ENCODE results near the gene MMRN2. TPM values are rescaled to one million over a fixed set of nuclear protein-coding genes. Genes with fewer than 3 reads are reported as not detected.
"Not testable (repeated sequence)": the region's sequence is repeated elsewhere in the genome, so short reads cannot be mapped to it uniquely, and the experiment has no call there.

MMRN2 gene
- total RNA-seq = 86.3 TPM
- long read RNA-seq, full-length matches to known transcripts = 382 of 451 reads
- long read RNA-seq, partial matches to known transcripts = 56 of 451 reads
- long read RNA-seq, other reads (novel, unspliced or antisense) = 13 of 451 reads

GRCh38 chr10:86957471-86958115 is at the start of gene MMRN2:
Gene MMRN2, minus strand, starts transcription at chr10:86957615. Its CDS starts 74 bp downstream, at chr10:86957541.
- no peaks in the 10 kb centered on the region for H3K36me3 ChIP-seq
- H3K4me3 ChIP-seq = peak within 1 kb of the TSS; percentile 42
- peak; percentile 57 for DNase-seq
- peak within 1 kb of the TSS; percentile 75 for H3K27ac ChIP-seq
- intact Hi-C loops (cut with DNase I) = no loop called here
- no peaks in the 10 kb centered on the region for H3K27me3 ChIP-seq
- no peak for ATAC-seq
- no peak for TF ChIP-seq CTCF (IDR thresholded peaks at IDR 0.05)
- no peaks in the 10 kb centered on the region for H3K9me3 ChIP-seq
- H3K4me1 ChIP-seq = peaks cover 21% of the 10 kb centered on the region

- H3K4me3 ChIP-seq; ATAC-seq; H3K9me3 ChIP-seq; intact Hi-C loops (cut with DNase I); H3K27me3 ChIP-seq; H3K4me1 ChIP-seq; H3K27ac ChIP-seq; DNase-seq; H3K36me3 ChIP-seq: not testable (repeated sequence)
Observed at GRCh38 chr10:87007124-87007523, 49.7 kb upstream of the MMRN2 start.

GRCh38 chr10:87000491-87000890 is 43.1 kb upstream of the MMRN2 start:
- ATAC-seq (peak; percentile 46), DNase-seq (no peak)
- no peaks in the 10 kb centered on the region for H3K4me1 ChIP-seq
- H3K4me3 ChIP-seq = no peak overlapping the region
- H3K27me3 ChIP-seq = no peaks in the 10 kb centered on the region
- intact Hi-C loops (cut with DNase I) = no loop called here
- no peaks in the 10 kb centered on the region for H3K9me3 ChIP-seq
- H3K27ac ChIP-seq = peak overlapping the region; percentile 30
- H3K36me3 ChIP-seq = no peaks in the 10 kb centered on the region
- TF ChIP-seq CTCF (IDR thresholded peaks at IDR 0.05) = no peak

GRCh38 chr10:86999802-87000403 is 42.5 kb upstream of the MMRN2 start:
- H3K36me3 ChIP-seq; intact Hi-C loops (cut with DNase I); DNase-seq; H3K4me3 ChIP-seq; H3K4me1 ChIP-seq; H3K27me3 ChIP-seq; H3K9me3 ChIP-seq: not testable (repeated sequence)
- peak overlapping the region; percentile 30 for H3K27ac ChIP-seq
- ATAC-seq = peak; percentile 83

- no peak overlapping the region for H3K27ac ChIP-seq
- no peak overlapping the region for H3K4me3 ChIP-seq
- no peaks in the 10 kb centered on the region for H3K4me1 ChIP-seq
- intact Hi-C loops (cut with DNase I) = no loop called here
- H3K9me3 ChIP-seq = no peaks in the 10 kb centered on the region
- TF ChIP-seq CTCF (IDR thresholded peaks at IDR 0.05) = no peak
- H3K27me3 ChIP-seq = no peaks in the 10 kb centered on the region
- no peak for DNase-seq
- H3K36me3 ChIP-seq = peaks cover 8% of the 10 kb centered on the region
- no peak for ATAC-seq
Observed at GRCh38 chr10:86992929-86993328, 35.5 kb upstream of the MMRN2 start.

GRCh38 chr10:86992456-86992855 is 35.0 kb upstream of the MMRN2 start:
- no peak for ATAC-seq
- H3K36me3 ChIP-seq = peaks cover 8% of the 10 kb centered on the region
- H3K27me3 ChIP-seq = no peaks in the 10 kb centered on the region

GRCh38 chr10:86991362-86991761 is 33.9 kb upstream of the MMRN2 start:
- H3K4me3 ChIP-seq; intact Hi-C loops (cut with DNase I); DNase-seq; H3K27ac ChIP-seq; H3K27me3 ChIP-seq; H3K36me3 ChIP-seq; H3K9me3 ChIP-seq; ATAC-seq; H3K4me1 ChIP-seq: not testable (repeated sequence)

More at GRCh38 chr10:86992456-86992855, 35.0 kb upstream of the MMRN2 start:
- H3K9me3 ChIP-seq = no peaks in the 10 kb centered on the region
- no peak overlapping the region for H3K27ac ChIP-seq
- intact Hi-C loops (cut with DNase I) = no loop called here
- H3K4me1 ChIP-seq = no peaks in the 10 kb centered on the region
- no peak for DNase-seq
- no peak for TF ChIP-seq CTCF (IDR thresholded peaks at IDR 0.05)
- H3K4me3 ChIP-seq = no peak overlapping the region
